Measurements from ENCODE around the gene CTIF. TPM values are rescaled to one million over a fixed set of nuclear protein-coding genes. Genes with fewer than 3 reads are reported as not detected.

Gene CTIF
- total RNA-seq, 6 experiments from 2014 or later, result 77.6 to 100 (median 79.2) TPM

DNA sequence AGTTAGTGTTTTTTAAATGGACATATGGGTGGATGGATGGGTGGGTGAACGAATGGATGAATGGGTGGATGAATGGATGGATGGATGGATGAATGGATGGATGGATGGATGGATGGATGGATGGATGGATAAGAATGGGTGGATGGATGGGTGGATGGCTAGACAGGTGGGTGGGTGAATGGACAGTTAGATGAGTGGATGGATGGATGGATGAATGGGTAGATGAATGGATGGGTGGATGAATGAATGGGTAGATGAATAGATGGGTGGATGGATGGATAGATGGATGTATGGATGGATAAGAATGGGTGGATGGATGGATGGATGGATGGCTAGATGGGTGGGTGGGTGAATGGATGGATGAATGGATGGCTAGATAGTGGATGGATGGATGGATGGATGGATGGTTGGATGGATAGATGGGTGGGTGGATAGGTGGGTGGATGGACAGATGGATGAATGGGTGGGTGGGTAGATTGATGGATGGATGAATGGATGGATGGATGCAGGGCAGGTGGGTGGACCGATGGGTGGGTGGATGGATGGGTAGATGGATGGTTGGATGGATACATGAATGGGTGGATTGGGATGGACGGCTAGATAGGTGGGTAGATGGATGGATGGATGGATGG is 64.0 kb downstream of the CTIF start:
- Mint-ChIP-seq H3K27me3 (ENCODE audit: insufficient read depth) (no peaks in the 10 kb centered on the region; the same call in 1 of the 2 replicates), H3K4me1 (ENCODE audit: low read depth) (peaks cover 71% of the 10 kb centered on the region), H3K9me3 (no peaks in the 10 kb centered on the region), H3K36me3 (ENCODE audit: low read depth) (peaks cover 31% of the 10 kb centered on the region), H3K27ac (no peak overlapping the region), H3K4me3 (no peak overlapping the region)
- DNase-seq, result no peak
- TF ChIP-seq, protein P1, sequence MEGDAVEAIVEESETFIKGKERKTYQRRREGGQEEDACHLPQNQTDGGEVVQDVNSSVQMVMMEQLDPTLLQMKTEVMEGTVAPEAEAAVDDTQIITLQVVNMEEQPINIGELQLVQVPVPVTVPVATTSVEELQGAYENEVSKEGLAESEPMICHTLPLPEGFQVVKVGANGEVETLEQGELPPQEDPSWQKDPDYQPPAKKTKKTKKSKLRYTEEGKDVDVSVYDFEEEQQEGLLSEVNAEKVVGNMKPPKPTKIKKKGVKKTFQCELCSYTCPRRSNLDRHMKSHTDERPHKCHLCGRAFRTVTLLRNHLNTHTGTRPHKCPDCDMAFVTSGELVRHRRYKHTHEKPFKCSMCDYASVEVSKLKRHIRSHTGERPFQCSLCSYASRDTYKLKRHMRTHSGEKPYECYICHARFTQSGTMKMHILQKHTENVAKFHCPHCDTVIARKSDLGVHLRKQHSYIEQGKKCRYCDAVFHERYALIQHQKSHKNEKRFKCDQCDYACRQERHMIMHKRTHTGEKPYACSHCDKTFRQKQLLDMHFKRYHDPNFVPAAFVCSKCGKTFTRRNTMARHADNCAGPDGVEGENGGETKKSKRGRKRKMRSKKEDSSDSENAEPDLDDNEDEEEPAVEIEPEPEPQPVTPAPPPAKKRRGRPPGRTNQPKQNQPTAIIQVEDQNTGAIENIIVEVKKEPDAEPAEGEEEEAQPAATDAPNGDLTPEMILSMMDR (IDR thresholded peaks at IDR 0.05), result no peak

DNA sequence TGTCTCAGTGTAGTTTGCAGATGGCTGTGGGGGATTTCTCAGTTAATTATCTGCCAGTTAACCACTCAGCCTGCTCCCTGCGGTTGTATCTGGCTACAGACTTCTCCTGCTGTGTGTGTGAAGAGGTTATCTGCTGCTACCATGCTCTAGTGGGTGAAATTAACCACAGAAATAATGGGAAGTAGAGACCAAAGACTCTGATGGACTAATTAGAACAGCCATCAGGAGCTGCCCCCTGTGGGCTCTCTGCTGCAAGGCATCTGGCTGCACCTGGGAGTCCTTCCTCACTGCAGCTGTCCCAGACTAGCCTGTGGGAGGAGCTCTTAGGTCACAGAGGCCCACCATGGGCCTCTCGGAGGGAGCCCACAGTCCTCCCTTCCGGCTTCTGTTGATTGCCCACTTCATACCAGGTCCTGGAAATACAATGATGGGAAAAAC is 66.6 kb downstream of the CTIF start:
- Mint-ChIP-seq H3K9me3 (no peaks in the 10 kb centered on the region), H3K27ac (no peak overlapping the region)

DNA sequence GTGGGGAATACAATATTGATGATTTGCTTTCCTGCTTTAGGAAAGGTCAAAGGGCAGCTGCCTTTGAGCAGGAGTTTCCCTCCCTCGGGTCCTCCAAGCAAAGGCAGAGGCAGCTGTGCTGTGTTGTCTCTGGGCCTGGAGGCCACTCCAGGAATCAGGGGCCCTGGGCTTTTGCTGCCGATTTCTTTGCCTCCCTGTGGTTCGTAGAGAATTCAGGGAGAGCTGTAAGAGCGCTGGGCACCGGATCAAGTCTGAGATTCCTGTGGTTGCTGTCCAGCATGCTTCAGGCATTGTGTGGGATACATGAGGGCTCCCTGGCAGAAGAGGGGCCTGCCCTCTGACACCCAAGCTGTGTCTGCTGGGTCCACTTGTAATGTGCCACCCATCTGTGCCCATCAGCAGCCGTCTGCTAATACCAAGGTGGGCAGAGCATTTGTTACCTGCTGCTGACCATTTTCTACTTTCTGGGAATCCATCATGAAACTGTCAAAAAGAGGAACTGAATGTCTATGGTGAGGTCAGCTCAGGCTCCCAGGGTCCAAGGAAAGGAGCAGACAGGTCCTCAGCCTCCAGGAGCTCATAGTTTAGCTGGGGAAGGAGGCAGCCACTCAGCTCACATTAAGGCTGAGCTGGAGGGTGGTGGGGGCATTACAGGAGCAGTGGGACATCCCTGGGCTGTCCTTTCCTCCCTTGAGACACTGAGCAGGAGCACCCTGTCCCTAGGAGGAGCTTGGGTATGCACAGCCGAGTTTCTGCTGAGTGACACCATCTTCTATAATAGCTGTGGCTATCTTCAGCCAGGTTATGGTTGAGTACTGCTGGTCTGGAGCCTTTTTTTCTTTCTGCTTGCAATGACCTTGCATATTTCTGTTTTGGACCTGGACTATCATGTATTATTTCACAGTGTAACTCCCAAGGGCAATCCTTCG is 68.5 kb downstream of the CTIF start:
- Mint-ChIP-seq H3K4me1 (ENCODE audit: low read depth) (peaks cover 66% of the 10 kb centered on the region), H3K27me3 (ENCODE audit: insufficient read depth) (peaks cover 3% of the 10 kb centered on the region), H3K27ac (peak overlapping the region; percentile 37), H3K4me3 (peak overlapping the region; percentile 45), H3K36me3 (ENCODE audit: low read depth) (peaks cover 33% of the 10 kb centered on the region), H3K9me3 (no peaks in the 10 kb centered on the region)
- peak; percentile 75 for DNase-seq
- TF ChIP-seq, protein P1 (IDR thresholded peaks at IDR 0.05), result no peak

More for the DNA sequence above, 66.6 kb downstream of the CTIF start:
- Mint-ChIP-seq H3K4me1 (ENCODE audit: low read depth) (peaks cover 72% of the 10 kb centered on the region), H3K36me3 (ENCODE audit: low read depth) (peaks cover 41% of the 10 kb centered on the region), H3K27me3 (ENCODE audit: insufficient read depth) (no peaks in the 10 kb centered on the region; the same call in 1 of the 2 replicates), H3K4me3 (no peak overlapping the region)
- no peak for DNase-seq
- TF ChIP-seq, protein P1 (IDR thresholded peaks at IDR 0.05), result no peak; the same call in 1 of the 2 replicates

- DNase-seq, result no peak
- no peak overlapping the region for H3K27ac Mint-ChIP-seq
- no peaks in the 10 kb centered on the region for H3K9me3 Mint-ChIP-seq
- peaks cover 3% of the 10 kb centered on the region for H3K27me3 Mint-ChIP-seq (ENCODE audit: insufficient read depth)
- TF ChIP-seq, protein P1 (IDR thresholded peaks at IDR 0.05), result no peak
- H3K4me1 Mint-ChIP-seq (ENCODE audit: low read depth), result peaks cover 66% of the 10 kb centered on the region
- peaks cover 27% of the 10 kb centered on the region for H3K36me3 Mint-ChIP-seq (ENCODE audit: low read depth)
- no peak overlapping the region for H3K4me3 Mint-ChIP-seq
Measured at GRCh38 chr18:48608581-48608980, 69.8 kb downstream of the CTIF start.

GRCh38 chr18:48609114-48609513 is 70.3 kb downstream of the CTIF start:
- Mint-ChIP-seq H3K27ac (no peak overlapping the region), H3K36me3 (ENCODE audit: low read depth) (peaks cover 27% of the 10 kb centered on the region), H3K4me3 (no peak overlapping the region), H3K27me3 (ENCODE audit: insufficient read depth) (peaks cover 3% of the 10 kb centered on the region), H3K4me1 (ENCODE audit: low read depth) (peaks cover 71% of the 10 kb centered on the region), H3K9me3 (no peaks in the 10 kb centered on the region)
- no peak for DNase-seq
- TF ChIP-seq, protein P1 (IDR thresholded peaks at IDR 0.05), result no peak
